NAMALWA (cell line): Measurements from ENCODE around the gene KRTAP12-3.
"Not testable (repeated sequence)": the region's sequence is repeated elsewhere in the genome, so short reads cannot be mapped to it uniquely, and the experiment has no call there.

Source experiments
- DNase-seq: peaks from one replicate; pipeline ENCODE4 v3.0.0-alpha.2; 2015; ENCODE audit warnings: low spot score

The KRTAP12-3 gene

GRCh38 chr21:44685050-44685449, 27.3 kb downstream of the KRTAP12-3 start:
- DNase-seq, result not testable (repeated sequence)

- no peak for DNase-seq
These were observed 28.5 kb downstream of the KRTAP12-3 start for GRCh38 chr21:44686000-44686781.

GRCh38 chr21:44686843-44687561, 29.3 kb downstream of the KRTAP12-3 start:
- no peak for DNase-seq

- no peak for DNase-seq
These were observed 29.9 kb downstream of the KRTAP12-3 start for GRCh38 chr21:44687671-44688070.

- DNase-seq, result not testable (repeated sequence)
These were observed 32.0 kb downstream of the KRTAP12-3 start for GRCh38 chr21:44689740-44690139.

- DNase-seq, result no peak
These were observed 34.0 kb downstream of the KRTAP12-3 start for GRCh38 chr21:44691686-44692085.

- no peak for DNase-seq
These were observed 35.2 kb downstream of the KRTAP12-3 start for GRCh38 chr21:44692798-44693512.

GRCh38 chr21:44694776-44695175, 37.0 kb downstream of the KRTAP12-3 start:
- no peak for DNase-seq

GRCh38 chr21:44695184-44695583, 37.5 kb downstream of the KRTAP12-3 start:
- DNase-seq, result no peak

- no peak for DNase-seq
These were observed 37.9 kb downstream of the KRTAP12-3 start for GRCh38 chr21:44695641-44696040.

GRCh38 chr21:44696572-44696971, 38.8 kb downstream of the KRTAP12-3 start:
- DNase-seq, result no peak

- not testable (repeated sequence) for DNase-seq
These were observed 39.6 kb downstream of the KRTAP12-3 start, which contains the start of gene KRTAP10-12 for GRCh38 chr21:44697172-44697810. Gene KRTAP10-12, plus strand, starts transcription at chr21:44697172. Its CDS starts 30 bp downstream, at chr21:44697202.

- DNase-seq, result no peak
These were observed 40.3 kb downstream of the KRTAP12-3 start for GRCh38 chr21:44697811-44698734.

- no peak for DNase-seq
These were observed 41.8 kb downstream of the KRTAP12-3 start for GRCh38 chr21:44699502-44700001.

GRCh38 chr21:44700101-44701022, 42.6 kb downstream of the KRTAP12-3 start:
- no peak for DNase-seq

- no peak for DNase-seq
These were observed 43.3 kb downstream of the KRTAP12-3 start for GRCh38 chr21:44701023-44701400.

- no peak for DNase-seq
These were observed 43.8 kb downstream of the KRTAP12-3 start for GRCh38 chr21:44701541-44701940.

- DNase-seq, result no peak
These were observed 44.6 kb downstream of the KRTAP12-3 start for GRCh38 chr21:44702111-44702972.
